Sigmoid colon (tissue), 7 donors: ENCODE measurements around the gene PAPOLA. TPM values are rescaled to one million over a fixed set of nuclear protein-coding genes. Genes with fewer than 3 reads are reported as not detected.

Experiments used
- DNase-seq: peaks from one replicate; pipeline ENCODE4 v3.0.0-alpha.2; 2019
- H3K27ac ChIP-seq, 4 donors: fragments of 200-600 bp; sonication (generic); one replicate each; pipeline ENCODE4 v1.5.1; 2016 to 2019; ENCODE audit warnings: mild to moderate bottlenecking in 1 of 4
- H3K27me3 ChIP-seq, 3 donors: fragments of 200-600 bp; sonication (generic); one replicate each; pipeline ENCODE4 v1.5.1; 2019; ENCODE audit warnings: mild to moderate bottlenecking in 1 of 3
- H3K36me3 ChIP-seq, 4 donors: fragments of 200-600 bp; sonication (generic); one replicate each; pipeline ENCODE4 v1.5.1; 2016 to 2019
- H3K4me1 ChIP-seq, 4 donors: fragments of 200-600 bp; sonication (generic); one replicate each; pipeline ENCODE4 v1.5.1; 2017 to 2019
- H3K4me3 ChIP-seq, 4 donors: fragments of 200-600 bp; sonication (generic); one replicate each; pipeline ENCODE4 v1.5.1; 2017 to 2019; ENCODE audit warnings: mild to moderate bottlenecking in 2 of 4, moderate library complexity in 1 of 4
- H3K9me3 ChIP-seq, 4 donors: fragments of 200-600 bp in 3 of 4; sonication (generic) in 3 of 4; one replicate each; pipeline versions ENCODE4 v1.5.1 to v1.6.1; 2013 to 2019
- EP300 ChIP-seq, 4 donors: sonication (generic); formaldehyde crosslinking; IDR thresholded peaks; one replicate each; pipeline ENCODE4 v1.6.1; 2017; ENCODE audit warnings: antibody characterized with exemption in 4 of 4
- POLR2A ChIP-seq, 2 donors: fragments of 450-650 bp; IDR thresholded peaks; one replicate each; pipeline ENCODE4 v1.6.1; 2016; ENCODE audit warnings: antibody characterized with exemption in 2 of 2, mild to moderate bottlenecking in 2 of 2, moderate library complexity in 2 of 2
- POLR2AphosphoS5 ChIP-seq, 4 donors: sonication (generic); formaldehyde crosslinking; IDR thresholded peaks; one replicate each; pipeline ENCODE4 v1.6.1; 2017; ENCODE audit warnings: antibody characterized with exemption in 4 of 4
- WGBS, 2 donors: extraction: QIAGEN DNeasy Blood & Tissue Kit; methylation state at CpG; one replicate each; pipeline ENCODE4 v1.1.7; 2013; 5-methylcytosine and 5-hydroxymethylcytosine counted together
- intact Hi-C: fragments of 100-400 bp; cut with DNase I; formaldehyde crosslinking; loops from one replicate; pipeline ENCODE4 v1.15.1; 2023
- polyA plus RNA-seq, 3 donors: library from polyadenylated mRNA; stranded (reverse); fragments of 200-250 nt; gene quantifications; one replicate each; pipeline ENCODE4 v1.2.3, GENCODE V29; 2013
- total RNA-seq, 4 donors: library from RNA; depleted of rRNA; stranded (reverse); fragments of >200 nt; gene quantifications; one replicate each; pipeline ENCODE4 v1.1.0, GENCODE V29; 2016
- TF ChIP-seq, protein P1 (sequence below), 4 experiments: fragments of 450-650 bp in 3 of 4; fragments of 200-600 bp in 1 of 4; IDR thresholded peaks; one replicate each; pipeline ENCODE4 v1.5.1; 2016 to 2019; ENCODE audit warnings: antibody characterized with exemption in 4 of 4, mild to moderate bottlenecking in 3 of 4, moderate library complexity in 2 of 4
- donor health status: healthy with polysubstance abuse.
- donor health status: Bipolar disorder and iron deficiency.
- donor health status: healthy.

PAPOLA gene
- total and polyA plus RNA-seq, 7 donors, result 67.9 to 154 (median 113) TPM

DNA sequence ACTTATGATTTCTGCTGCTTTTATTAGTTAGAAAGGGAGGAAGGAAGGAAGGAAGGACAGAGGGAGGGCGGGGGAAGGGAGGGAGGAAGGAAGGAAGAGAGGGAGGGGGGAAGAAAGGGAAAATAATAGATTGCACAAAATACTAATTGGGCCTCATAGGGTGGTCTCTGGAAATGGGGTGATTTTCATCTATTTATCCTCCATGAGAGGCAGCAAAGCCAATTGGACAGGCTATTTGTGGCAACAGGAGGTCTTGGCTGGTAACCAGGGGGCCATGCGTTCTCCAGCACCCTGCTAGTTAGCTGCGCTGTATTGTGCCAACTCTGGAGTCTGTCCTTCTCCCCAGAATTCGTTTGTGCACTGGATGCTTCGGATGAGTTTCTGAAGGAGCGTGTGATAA, 24.1 kb upstream of the PAPOLA start:
- Histone ChIP-seq H3K4me1 (no peaks in the 10 kb centered on the region), H3K36me3 (no peaks in the 10 kb centered on the region), H3K27me3 (no peaks in the 10 kb centered on the region), H3K4me3 (no peak overlapping the region), H3K9me3 (no peaks in the 10 kb centered on the region), H3K27ac (no peak overlapping the region)
- TF ChIP-seq, protein P1, sequence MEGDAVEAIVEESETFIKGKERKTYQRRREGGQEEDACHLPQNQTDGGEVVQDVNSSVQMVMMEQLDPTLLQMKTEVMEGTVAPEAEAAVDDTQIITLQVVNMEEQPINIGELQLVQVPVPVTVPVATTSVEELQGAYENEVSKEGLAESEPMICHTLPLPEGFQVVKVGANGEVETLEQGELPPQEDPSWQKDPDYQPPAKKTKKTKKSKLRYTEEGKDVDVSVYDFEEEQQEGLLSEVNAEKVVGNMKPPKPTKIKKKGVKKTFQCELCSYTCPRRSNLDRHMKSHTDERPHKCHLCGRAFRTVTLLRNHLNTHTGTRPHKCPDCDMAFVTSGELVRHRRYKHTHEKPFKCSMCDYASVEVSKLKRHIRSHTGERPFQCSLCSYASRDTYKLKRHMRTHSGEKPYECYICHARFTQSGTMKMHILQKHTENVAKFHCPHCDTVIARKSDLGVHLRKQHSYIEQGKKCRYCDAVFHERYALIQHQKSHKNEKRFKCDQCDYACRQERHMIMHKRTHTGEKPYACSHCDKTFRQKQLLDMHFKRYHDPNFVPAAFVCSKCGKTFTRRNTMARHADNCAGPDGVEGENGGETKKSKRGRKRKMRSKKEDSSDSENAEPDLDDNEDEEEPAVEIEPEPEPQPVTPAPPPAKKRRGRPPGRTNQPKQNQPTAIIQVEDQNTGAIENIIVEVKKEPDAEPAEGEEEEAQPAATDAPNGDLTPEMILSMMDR (IDR thresholded peaks at IDR 0.05), result no peak
- no peak for TF ChIP-seq POLR2A (IDR thresholded peaks at IDR 0.05)
- TF ChIP-seq POLR2AphosphoS5 (IDR thresholded peaks at IDR 0.05), result no peak
- no peak for TF ChIP-seq EP300 (IDR thresholded peaks at IDR 0.05)
- WGBS, 2 donors, result 85 to 89% methylated on average over 6 of the region's 6 CpGs
- intact Hi-C loops, result no loop called here
- DNase-seq, result no peak

DNA sequence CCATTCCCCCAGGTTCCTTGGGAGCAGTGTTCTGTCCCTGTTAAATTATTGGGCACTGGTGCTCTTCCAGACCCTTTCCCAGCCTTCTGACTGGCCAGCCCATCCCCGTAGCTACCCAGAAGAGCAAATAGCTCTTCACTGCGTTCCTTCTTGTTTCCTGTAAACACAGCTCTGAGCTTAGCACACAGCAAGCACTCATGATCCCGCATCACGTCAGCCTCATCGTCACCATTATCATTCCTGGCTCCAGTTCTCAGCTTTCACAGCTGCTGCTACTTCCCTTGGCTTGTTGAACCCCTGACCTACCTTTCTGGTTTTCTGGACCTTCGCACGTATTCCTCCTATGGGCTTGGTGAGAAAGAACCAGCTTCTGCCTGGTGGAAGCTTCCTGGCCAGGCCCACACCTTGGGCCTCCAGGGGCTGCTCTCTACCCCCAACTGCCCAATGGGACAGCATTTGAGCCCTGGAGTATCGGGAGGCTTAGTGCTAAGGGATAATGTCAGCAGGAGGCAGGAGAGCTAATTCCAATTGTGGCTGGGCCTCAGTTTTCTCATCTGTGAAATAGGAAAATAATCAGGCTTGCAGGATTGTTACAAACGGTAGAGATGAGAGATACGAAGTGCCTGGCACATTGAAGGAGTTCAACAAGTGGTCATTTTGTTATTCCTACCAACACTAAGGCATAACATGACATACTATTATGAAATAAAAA, 22.6 kb upstream of the PAPOLA start:
- 80 to 93% methylated on average over 10 of the region's 10 CpGs for WGBS, 2 donors
- Histone ChIP-seq H3K4me3 (no peak overlapping the region), H3K36me3 (no peaks in the 10 kb centered on the region), H3K4me1 (no peaks in the 10 kb centered on the region), H3K27ac (no peak overlapping the region), H3K27me3 (no peaks in the 10 kb centered on the region), H3K9me3 (no peaks in the 10 kb centered on the region)
- no peak for TF ChIP-seq POLR2A (IDR thresholded peaks at IDR 0.05)
- TF ChIP-seq, protein P1 (IDR thresholded peaks at IDR 0.05), result no peak
- no peak for TF ChIP-seq EP300 (IDR thresholded peaks at IDR 0.05)
- no peak for TF ChIP-seq POLR2AphosphoS5 (IDR thresholded peaks at IDR 0.05)
- intact Hi-C loops, result no loop called here
- DNase-seq, result no peak

DNA sequence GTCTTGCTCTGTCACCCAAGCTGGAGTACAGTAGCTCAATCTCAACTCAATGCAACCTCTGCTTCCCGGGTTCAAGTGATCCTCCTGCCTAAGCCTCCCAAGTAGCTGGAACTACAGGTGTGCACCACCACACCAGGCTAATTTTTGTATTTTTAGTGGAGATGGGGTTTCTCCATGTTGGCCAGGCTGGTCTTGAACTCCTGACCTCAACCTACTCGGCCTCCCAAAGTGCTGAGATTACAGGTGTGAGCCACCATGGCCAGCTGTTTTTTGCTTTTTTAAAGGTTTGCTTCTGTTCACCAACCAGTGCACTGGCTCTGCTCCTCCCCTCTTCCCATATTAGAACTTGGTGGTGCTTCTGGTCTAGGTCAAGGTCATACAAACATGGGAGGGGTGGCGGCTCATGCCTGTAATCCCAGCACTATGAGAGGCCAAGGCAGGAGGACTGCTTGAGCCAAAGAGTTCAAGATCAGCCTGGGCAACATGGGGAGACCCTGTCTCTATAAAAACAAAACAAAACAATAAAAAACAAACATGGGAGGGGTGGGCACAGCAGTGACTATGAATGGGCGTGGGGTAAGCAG, 20.4 kb upstream of the PAPOLA start:
- H3K4me3 ChIP-seq, result no peak overlapping the region
- TF ChIP-seq POLR2AphosphoS5 (IDR thresholded peaks at IDR 0.05) (no peak), POLR2A (IDR thresholded peaks at IDR 0.05) (no peak), EP300 (IDR thresholded peaks at IDR 0.05) (no peak)
- TF ChIP-seq, protein P1 (IDR thresholded peaks at IDR 0.05), result no peak
- no peaks in the 10 kb centered on the region for H3K4me1 ChIP-seq
- no peak overlapping the region for H3K27ac ChIP-seq
- no peak for DNase-seq
- H3K27me3 ChIP-seq, result no peaks in the 10 kb centered on the region
- 78 to 87% methylated on average over 4 of the region's 4 CpGs for WGBS, 2 donors
- H3K36me3 ChIP-seq, result no peaks in the 10 kb centered on the region
- H3K9me3 ChIP-seq, result no peaks in the 10 kb centered on the region
- intact Hi-C loops, result no loop called here

DNA sequence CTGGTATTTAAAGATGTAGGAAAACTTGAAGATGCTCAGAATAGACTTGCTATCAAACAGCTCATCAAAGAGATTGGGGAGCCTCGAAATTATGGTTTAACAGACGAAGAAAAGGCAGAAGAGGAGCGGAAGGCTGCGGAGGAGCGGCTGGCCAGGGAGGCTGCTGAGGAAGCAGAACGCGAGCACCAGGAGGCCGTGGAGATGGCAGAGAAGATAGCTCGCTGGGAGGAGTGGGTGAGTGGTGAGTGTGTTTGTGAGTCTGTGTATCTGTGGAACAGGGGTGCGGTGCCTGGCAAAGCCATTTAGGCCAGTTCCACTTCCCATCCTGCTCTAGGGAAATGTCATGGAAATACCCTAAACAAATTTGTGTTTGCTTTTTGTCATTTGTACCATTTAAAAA, 19.2 kb upstream of the PAPOLA start:
- 89 to 91% methylated on average over 10 of the region's 10 CpGs for WGBS, 2 donors
- no peak overlapping the region for H3K4me3 ChIP-seq
- intact Hi-C loops, result no loop called here
- no peaks in the 10 kb centered on the region for H3K27me3 ChIP-seq
- no peaks in the 10 kb centered on the region for H3K9me3 ChIP-seq
- no peaks in the 10 kb centered on the region for H3K36me3 ChIP-seq
- H3K4me1 ChIP-seq, result no peaks in the 10 kb centered on the region
- H3K27ac ChIP-seq, result no peak overlapping the region
- DNase-seq, result no peak
- TF ChIP-seq EP300 (IDR thresholded peaks at IDR 0.05) (no peak), POLR2A (IDR thresholded peaks at IDR 0.05) (no peak)
- TF ChIP-seq, protein P1 (IDR thresholded peaks at IDR 0.05), result no peak
